ENCODE data around the gene WDFY3.

Gene WDFY3

GRCh38 chr4:84852081-84852480 is 114.4 kb downstream of the WDFY3 start:
- TF ChIP-seq SPI1 (IDR thresholded peaks at IDR 0.05; ENCODE audit: borderline replicate concordance, low read depth) (no peak), GABPA (IDR thresholded peaks at IDR 0.05; ENCODE audit: low read depth) (no peak), REST (IDR thresholded peaks at IDR 0.05; ENCODE audit: insufficient replicate concordance, low read depth) (no peak), POLR2AphosphoS5 (IDR thresholded peaks at IDR 0.05; ENCODE audit: low read depth) (no peak), CTCF (IDR thresholded peaks at IDR 0.05; ENCODE audit: insufficient read depth, low read length) (no peak)
- no peak for DNase-seq (ENCODE audit: low read depth in 1 of 2, low spot score in 1 of 2)
- H3K27me3 ChIP-seq (ENCODE audit: insufficient read depth, poor library complexity, severe bottlenecking), result no peaks in the 10 kb centered on the region
- no peak overlapping the region for H3K4me3 ChIP-seq (replicated peaks; ENCODE audit: insufficient read depth, low read length)
- no peak overlapping the region for H3K27ac ChIP-seq (replicated peaks)

GRCh38 chr4:84849051-84849640 is 117.3 kb downstream of the WDFY3 start:
- no peak overlapping the region for H3K27ac ChIP-seq (replicated peaks)

More at GRCh38 chr4:84849051-84849640, 117.3 kb downstream of the WDFY3 start:
- no peak for DNase-seq (ENCODE audit: low read depth in 1 of 2, low spot score in 1 of 2)
- TF ChIP-seq CTCF (IDR thresholded peaks at IDR 0.05; ENCODE audit: insufficient read depth, low read length), result no peak
- no peak for TF ChIP-seq POLR2AphosphoS5 (IDR thresholded peaks at IDR 0.05; ENCODE audit: low read depth)
- TF ChIP-seq SPI1 (IDR thresholded peaks at IDR 0.05; ENCODE audit: borderline replicate concordance, low read depth), result no peak
- TF ChIP-seq REST (IDR thresholded peaks at IDR 0.05; ENCODE audit: insufficient replicate concordance, low read depth), result no peak
- no peak for TF ChIP-seq GABPA (IDR thresholded peaks at IDR 0.05; ENCODE audit: low read depth)
- Histone ChIP-seq H3K27me3 (ENCODE audit: insufficient read depth, poor library complexity, severe bottlenecking) (no peaks in the 10 kb centered on the region), H3K4me3 (replicated peaks; ENCODE audit: insufficient read depth, low read length) (no peak overlapping the region)

All from HL-60 (cell line).